ENCODE measurements around the gene CLIP1. TPM values are rescaled to one million over a fixed set of nuclear protein-coding genes. Genes with fewer than 3 reads are reported as not detected.

Gene CLIP1
- total RNA-seq, 1 donor from 2014 or later: 78.6 TPM

- Mint-ChIP-seq H3K4me3 (ENCODE audit: low read depth) (no peak overlapping the region), H3K27ac (no peak overlapping the region), H3K9me3 (ENCODE audit: low read depth) (no peaks in the 10 kb centered on the region), H3K27me3 (no peaks in the 10 kb centered on the region), H3K4me1 (ENCODE audit: low read depth) (no peaks in the 10 kb centered on the region), H3K36me3 (ENCODE audit: insufficient read depth) (peaks cover 13% of the 10 kb centered on the region)
- no peak for DNase-seq (ENCODE audit: low spot score, unreplicated experiment)
- TF ChIP-seq CTCF (IDR thresholded peaks at IDR 0.05; ENCODE audit: unreplicated experiment): no peak
These were observed 177.7 kb downstream of the CLIP1 start for GRCh38 chr12:122244565-122245371.

GRCh38 chr12:122243965-122244364 lies 178.5 kb downstream of the CLIP1 start:
- Mint-ChIP-seq H3K4me1 (ENCODE audit: low read depth) (no peaks in the 10 kb centered on the region), H3K9me3 (ENCODE audit: low read depth) (no peaks in the 10 kb centered on the region), H3K4me3 (ENCODE audit: low read depth) (no peak overlapping the region), H3K27ac (no peak overlapping the region), H3K36me3 (ENCODE audit: insufficient read depth) (peaks cover 10% of the 10 kb centered on the region), H3K27me3 (no peaks in the 10 kb centered on the region)
- TF ChIP-seq CTCF (IDR thresholded peaks at IDR 0.05; ENCODE audit: unreplicated experiment): no peak
- no peak for DNase-seq (ENCODE audit: low spot score, unreplicated experiment)

- Mint-ChIP-seq H3K36me3 (ENCODE audit: insufficient read depth) (peaks cover 15% of the 10 kb centered on the region), H3K27ac (no peak overlapping the region), H3K4me3 (ENCODE audit: low read depth) (no peak overlapping the region), H3K27me3 (no peaks in the 10 kb centered on the region), H3K9me3 (ENCODE audit: low read depth) (no peaks in the 10 kb centered on the region), H3K4me1 (ENCODE audit: low read depth) (no peaks in the 10 kb centered on the region)
- TF ChIP-seq CTCF (IDR thresholded peaks at IDR 0.05; ENCODE audit: unreplicated experiment): no peak
- no peak for DNase-seq (ENCODE audit: low spot score, unreplicated experiment)
These were observed 183.6 kb downstream of the CLIP1 start for GRCh38 chr12:122238861-122239260.

GRCh38 chr12:122235741-122236140 lies 186.7 kb downstream of the CLIP1 start:
- DNase-seq (ENCODE audit: low spot score, unreplicated experiment): no peak
- Mint-ChIP-seq H3K36me3 (ENCODE audit: insufficient read depth) (peaks cover 11% of the 10 kb centered on the region), H3K4me3 (ENCODE audit: low read depth) (no peak overlapping the region), H3K27me3 (no peaks in the 10 kb centered on the region), H3K27ac (no peak overlapping the region), H3K9me3 (ENCODE audit: low read depth) (no peaks in the 10 kb centered on the region), H3K4me1 (ENCODE audit: low read depth) (no peaks in the 10 kb centered on the region)
- TF ChIP-seq CTCF (IDR thresholded peaks at IDR 0.05; ENCODE audit: unreplicated experiment): no peak

- no peaks in the 10 kb centered on the region for H3K4me1 Mint-ChIP-seq (ENCODE audit: low read depth)
- no peak for TF ChIP-seq CTCF (IDR thresholded peaks at IDR 0.05; ENCODE audit: unreplicated experiment)
- H3K27me3 Mint-ChIP-seq: no peaks in the 10 kb centered on the region
- no peaks in the 10 kb centered on the region for H3K9me3 Mint-ChIP-seq (ENCODE audit: low read depth)
- no peak overlapping the region for H3K27ac Mint-ChIP-seq
- no peak overlapping the region for H3K4me3 Mint-ChIP-seq (ENCODE audit: low read depth)
- H3K36me3 Mint-ChIP-seq (ENCODE audit: insufficient read depth): peaks cover 5% of the 10 kb centered on the region
- no peak for DNase-seq (ENCODE audit: low spot score, unreplicated experiment)
These were observed 189.8 kb downstream of the CLIP1 start for GRCh38 chr12:122232691-122233090.

Measured in progenitor cell of endocrine pancreas (in vitro differentiated cells).